Measurements from ENCODE around the gene COL19A1.
A peak's percentile ranks its signal among the peaks of the same experiment; 100 is the strongest.

Gene COL19A1

GRCh38 chr6:69913361-69913760 lies 47.0 kb downstream of the COL19A1 start:
- DNase-seq (ENCODE audit: low spot score) = no peak
- TF ChIP-seq CTCF (IDR thresholded peaks at IDR 0.05; ENCODE audit: poor library complexity, severe bottlenecking) = no peak
- no peak overlapping the region for H3K27ac ChIP-seq (ENCODE audit: poor library complexity, severe bottlenecking)
- H3K36me3 ChIP-seq (ENCODE audit: low read depth) = no peaks in the 10 kb centered on the region
- no peak for ATAC-seq (ENCODE audit: low read depth)
- H3K4me1 ChIP-seq (ENCODE audit: insufficient read depth, poor library complexity, severe bottlenecking) = peaks cover 7% of the 10 kb centered on the region
- no peaks in the 10 kb centered on the region for H3K9me3 ChIP-seq (ENCODE audit: severe bottlenecking)
- no peaks in the 10 kb centered on the region for H3K27me3 ChIP-seq (ENCODE audit: insufficient read depth, poor library complexity, severe bottlenecking)
- H3K4me3 ChIP-seq (ENCODE audit: severe bottlenecking) = no peak overlapping the region

- H3K27me3 ChIP-seq (ENCODE audit: insufficient read depth, poor library complexity, severe bottlenecking) = no peaks in the 10 kb centered on the region
- H3K27ac ChIP-seq (ENCODE audit: poor library complexity, severe bottlenecking) = no peak overlapping the region
- no peak for TF ChIP-seq CTCF (IDR thresholded peaks at IDR 0.05; ENCODE audit: poor library complexity, severe bottlenecking)
- DNase-seq (ENCODE audit: low spot score) = no peak
- H3K4me3 ChIP-seq (ENCODE audit: severe bottlenecking) = no peak overlapping the region
- no peaks in the 10 kb centered on the region for H3K9me3 ChIP-seq (ENCODE audit: severe bottlenecking)
- ATAC-seq (ENCODE audit: low read depth) = no peak
- no peaks in the 10 kb centered on the region for H3K36me3 ChIP-seq (ENCODE audit: low read depth)
- peaks cover 7% of the 10 kb centered on the region for H3K4me1 ChIP-seq (ENCODE audit: insufficient read depth, poor library complexity, severe bottlenecking)
Observed at GRCh38 chr6:69914015-69914485, 47.7 kb downstream of the COL19A1 start.

DNA sequence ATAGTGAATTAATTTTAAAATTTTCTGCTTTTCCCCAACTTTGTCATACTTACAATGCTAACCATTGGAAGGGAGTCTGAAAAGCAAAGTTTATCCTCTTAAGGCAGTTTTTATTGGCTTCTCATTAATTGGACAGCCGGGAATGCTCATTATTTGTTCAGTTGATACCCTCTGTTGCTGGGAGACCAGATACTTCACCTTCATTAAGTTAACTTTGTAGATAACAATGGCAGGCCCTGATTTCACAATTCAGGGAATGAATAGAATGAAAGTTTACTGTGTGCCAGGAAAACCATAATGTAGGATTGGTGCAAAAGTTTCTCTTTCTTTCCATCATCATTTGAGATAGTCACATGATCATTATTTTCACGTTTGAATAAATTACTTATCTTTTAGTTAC lies 49.0 kb downstream of the COL19A1 start:
- H3K4me3 ChIP-seq (ENCODE audit: severe bottlenecking) = no peak overlapping the region
- H3K27me3 ChIP-seq (ENCODE audit: insufficient read depth, poor library complexity, severe bottlenecking) = no peaks in the 10 kb centered on the region
- H3K36me3 ChIP-seq (ENCODE audit: low read depth) = no peaks in the 10 kb centered on the region
- H3K4me1 ChIP-seq (ENCODE audit: insufficient read depth, poor library complexity, severe bottlenecking) = peaks cover 7% of the 10 kb centered on the region
- H3K27ac ChIP-seq (ENCODE audit: poor library complexity, severe bottlenecking) = no peak overlapping the region
- DNase-seq (ENCODE audit: low spot score) (no peak), ATAC-seq (ENCODE audit: low read depth) (no peak)
- no peak for TF ChIP-seq CTCF (IDR thresholded peaks at IDR 0.05; ENCODE audit: poor library complexity, severe bottlenecking)
- no peaks in the 10 kb centered on the region for H3K9me3 ChIP-seq (ENCODE audit: severe bottlenecking)

DNA sequence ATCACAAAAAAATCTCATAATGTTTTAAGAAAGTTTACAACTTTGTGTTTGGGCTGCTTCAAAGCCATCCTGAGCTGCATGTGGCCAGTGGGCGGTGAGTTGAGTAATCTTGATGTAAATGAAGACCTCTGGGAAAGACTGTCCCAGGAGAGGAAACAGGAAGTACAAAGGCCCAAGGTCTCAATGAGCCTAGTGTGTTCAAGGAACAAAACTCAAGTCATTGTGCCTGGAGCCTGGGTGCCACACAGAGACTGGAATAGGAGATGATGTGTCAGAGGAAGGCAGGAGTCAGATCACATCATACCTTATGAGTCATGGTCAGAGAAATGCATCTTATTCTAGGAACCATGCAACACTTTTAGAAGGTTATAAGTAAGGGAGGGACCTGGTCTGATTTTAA lies 51.5 kb downstream of the COL19A1 start:
- DNase-seq (ENCODE audit: low spot score) = no peak

More for the DNA sequence above, 51.5 kb downstream of the COL19A1 start:
- ATAC-seq (ENCODE audit: low read depth) = peak; percentile 96
- no peak for TF ChIP-seq CTCF (IDR thresholded peaks at IDR 0.05; ENCODE audit: poor library complexity, severe bottlenecking)
- Histone ChIP-seq H3K4me3 (ENCODE audit: severe bottlenecking) (no peak overlapping the region), H3K36me3 (ENCODE audit: low read depth) (no peaks in the 10 kb centered on the region), H3K4me1 (ENCODE audit: insufficient read depth, poor library complexity, severe bottlenecking) (peaks cover 7% of the 10 kb centered on the region), H3K27ac (ENCODE audit: poor library complexity, severe bottlenecking) (peak overlapping the region; percentile 20), H3K9me3 (ENCODE audit: severe bottlenecking) (no peaks in the 10 kb centered on the region), H3K27me3 (ENCODE audit: insufficient read depth, poor library complexity, severe bottlenecking) (no peaks in the 10 kb centered on the region)

Data from RWPE2 (cell line).